T-helper 17 cell (primary cell): ENCODE measurements around the gene LY6G6D. TPM values are rescaled to one million over a fixed set of nuclear protein-coding genes. Genes with fewer than 3 reads are reported as not detected.

Experiments used
- ATAC-seq: fragments of 150-1000 bp; cut with Tn5 transposase; 2 replicates; pipeline ENCODE4 v1.10.0; 2021; ENCODE audit warnings: mild to moderate bottlenecking, moderate library complexity
- DNase-seq, 3 donors: peaks; one replicate each; pipeline versions ENCODE4 v3.0.0 to v3.0.0-alpha.2; 2020 to 2021
- H3K9me3 ChIP-seq: one replicate; pipeline ENCODE4 v1.7.0; 2013; ENCODE audit warnings: low read length, mild to moderate bottlenecking; ENCODE audit not compliant: control insufficient read depth, poor library complexity, severe bottlenecking
- H3K27ac Mint-ChIP-seq: one replicate; pipeline ENCODE4 v1.8.0; 2022; ENCODE audit warnings: mild to moderate bottlenecking, moderate library complexity, mixed read lengths
- H3K27me3 Mint-ChIP-seq: one replicate; pipeline ENCODE4 v1.8.0; 2022; ENCODE audit warnings: mixed read lengths
- H3K36me3 Mint-ChIP-seq: one replicate; pipeline ENCODE4 v1.8.0; 2022; ENCODE audit warnings: low read depth, mixed read lengths
- H3K4me1 Mint-ChIP-seq: one replicate; pipeline ENCODE4 v1.8.0; 2022; ENCODE audit warnings: mild to moderate bottlenecking, mixed read lengths
- H3K4me3 Mint-ChIP-seq: one replicate; pipeline ENCODE4 v1.8.0; 2022; ENCODE audit warnings: mild to moderate bottlenecking, moderate library complexity, mixed read lengths
- total RNA-seq, 4 donors: library from RNA in 2 of 4; stranded (reverse) in 2 of 4; gene quantifications; one replicate each; pipeline ENCODE4 v1.2.3 and lab custom pipeline; 2022 to 2026

The LY6G6D gene
- total RNA-seq, 2 donors from 2014 or later: not detected

- Mint-ChIP-seq H3K36me3 (peaks cover 5% of the 10 kb centered on the region), H3K27me3 (no peaks in the 10 kb centered on the region), H3K4me1 (peaks cover 41% of the 10 kb centered on the region), H3K4me3 (peak within 1 kb of the TSS; percentile 96), H3K27ac (peak within 1 kb of the TSS; percentile 79)
- ATAC-seq: peak; percentile 17
- no peak for DNase-seq
- no peaks in the 10 kb centered on the region for H3K9me3 ChIP-seq
Observed at GRCh38 chr6:31728767-31729514, 13.8 kb downstream of the LY6G6D start, which contains the start of gene DDAH2. TSS of gene DDAH2 (minus strand) at chr6:31729299. CDS start at chr6:31729161, 138 bp downstream.

DNA sequence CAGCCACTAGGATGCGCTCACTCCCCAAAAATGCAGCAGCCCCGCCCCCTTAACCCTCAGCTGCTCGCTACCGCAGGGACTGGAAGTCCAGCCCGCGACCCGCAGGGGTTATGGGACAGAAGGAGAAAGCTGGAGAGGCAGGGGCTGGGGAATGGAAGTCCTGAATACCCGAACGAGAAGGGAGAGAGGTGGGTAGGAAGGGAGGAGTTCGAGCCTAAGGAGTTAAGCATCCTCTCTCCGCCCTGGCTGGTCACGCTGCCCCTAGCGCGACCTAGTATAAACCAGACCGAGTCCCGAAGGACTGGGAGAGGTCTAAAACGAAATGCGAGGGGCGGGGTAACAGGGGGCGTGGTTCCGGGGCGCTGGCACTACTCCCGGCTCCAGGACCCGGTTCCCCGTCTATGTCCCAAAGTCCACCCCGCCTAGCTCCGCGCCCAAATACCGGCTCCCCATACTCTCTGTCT lies 14.4 kb downstream of the LY6G6D start:
- H3K27me3 Mint-ChIP-seq: no peaks in the 10 kb centered on the region
- H3K4me1 Mint-ChIP-seq: peaks cover 43% of the 10 kb centered on the region
- DNase-seq (peak; percentile 68 to 72 (median 68)), ATAC-seq (peak; percentile 79)
- H3K27ac Mint-ChIP-seq: peak overlapping the region; percentile 79
- H3K4me3 Mint-ChIP-seq: peak overlapping the region; percentile 96
- H3K36me3 Mint-ChIP-seq: peaks cover 5% of the 10 kb centered on the region
- no peaks in the 10 kb centered on the region for H3K9me3 ChIP-seq

GRCh38 chr6:31729979-31730630 lies 15.0 kb downstream of the LY6G6D start:
- Mint-ChIP-seq H3K4me3 (peak overlapping the region; percentile 96), H3K36me3 (peaks cover 5% of the 10 kb centered on the region), H3K27me3 (no peaks in the 10 kb centered on the region), H3K27ac (peak overlapping the region; percentile 79), H3K4me1 (peaks cover 47% of the 10 kb centered on the region)
- peak; percentile 49 to 67 (median 62) for DNase-seq
- no peaks in the 10 kb centered on the region for H3K9me3 ChIP-seq
- peak; percentile 65 for ATAC-seq

- H3K27ac Mint-ChIP-seq: peak overlapping the region; percentile 79
- no peaks in the 10 kb centered on the region for H3K9me3 ChIP-seq
- H3K27me3 Mint-ChIP-seq: no peaks in the 10 kb centered on the region
- no peak for ATAC-seq
- DNase-seq: no peak
- H3K36me3 Mint-ChIP-seq: peaks cover 9% of the 10 kb centered on the region
- H3K4me3 Mint-ChIP-seq: peak overlapping the region; percentile 96
- peaks cover 50% of the 10 kb centered on the region for H3K4me1 Mint-ChIP-seq
Observed at GRCh38 chr6:31730631-31731086, 15.5 kb downstream of the LY6G6D start.

GRCh38 chr6:31732029-31732428 lies 16.9 kb downstream of the LY6G6D start:
- no peaks in the 10 kb centered on the region for H3K9me3 ChIP-seq
- no peaks in the 10 kb centered on the region for H3K27me3 Mint-ChIP-seq
- H3K4me3 Mint-ChIP-seq: no peak overlapping the region
- peaks cover 47% of the 10 kb centered on the region for H3K4me1 Mint-ChIP-seq
- no peak for DNase-seq
- ATAC-seq: no peak
- peaks cover 11% of the 10 kb centered on the region for H3K36me3 Mint-ChIP-seq
- no peak overlapping the region for H3K27ac Mint-ChIP-seq

- no peaks in the 10 kb centered on the region for H3K9me3 ChIP-seq
- ATAC-seq (no peak), DNase-seq (no peak)
- H3K4me3 Mint-ChIP-seq: peak overlapping the region; percentile 99
- H3K27ac Mint-ChIP-seq: peak overlapping the region; percentile 96
- H3K4me1 Mint-ChIP-seq: peaks cover 55% of the 10 kb centered on the region
- H3K27me3 Mint-ChIP-seq: no peaks in the 10 kb centered on the region
- peaks cover 11% of the 10 kb centered on the region for H3K36me3 Mint-ChIP-seq
Observed at GRCh38 chr6:31733734-31734133, 18.6 kb downstream of the LY6G6D start.

DNA sequence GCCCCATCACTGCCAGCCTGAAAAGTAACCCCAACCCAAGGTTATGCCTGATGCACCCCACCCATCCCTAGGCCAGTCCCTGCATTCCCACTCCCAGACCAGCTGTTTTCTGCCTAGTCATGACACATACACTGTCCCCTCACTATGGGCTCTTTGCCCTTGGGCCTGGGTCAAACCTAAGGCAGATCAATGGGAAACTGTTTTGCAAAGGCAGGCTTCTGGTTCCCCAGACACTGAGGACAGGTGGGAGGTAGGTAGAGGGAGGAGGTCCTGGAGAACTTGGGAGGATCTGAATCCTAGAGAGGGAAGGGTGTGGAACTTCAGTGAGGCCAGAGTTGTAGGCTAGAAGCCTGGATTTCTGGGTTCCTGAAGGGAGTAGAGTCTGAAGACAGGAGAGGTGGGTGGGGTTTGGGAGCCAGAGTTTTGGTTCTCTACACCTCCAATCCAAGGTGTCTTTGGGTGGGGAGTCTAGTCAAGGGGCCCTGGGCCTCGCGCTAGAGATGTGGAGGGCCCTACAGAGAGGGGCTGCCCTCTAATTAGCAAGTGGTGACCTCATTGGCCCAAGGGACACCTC lies 19.2 kb downstream of the LY6G6D start:
- Mint-ChIP-seq H3K4me1 (peaks cover 57% of the 10 kb centered on the region), H3K27ac (peak overlapping the region; percentile 96), H3K4me3 (peak overlapping the region; percentile 99), H3K36me3 (peaks cover 11% of the 10 kb centered on the region), H3K27me3 (no peaks in the 10 kb centered on the region)
- no peaks in the 10 kb centered on the region for H3K9me3 ChIP-seq
- DNase-seq (peak in 1 of 3 donors; percentile 31), ATAC-seq (no peak)

DNA sequence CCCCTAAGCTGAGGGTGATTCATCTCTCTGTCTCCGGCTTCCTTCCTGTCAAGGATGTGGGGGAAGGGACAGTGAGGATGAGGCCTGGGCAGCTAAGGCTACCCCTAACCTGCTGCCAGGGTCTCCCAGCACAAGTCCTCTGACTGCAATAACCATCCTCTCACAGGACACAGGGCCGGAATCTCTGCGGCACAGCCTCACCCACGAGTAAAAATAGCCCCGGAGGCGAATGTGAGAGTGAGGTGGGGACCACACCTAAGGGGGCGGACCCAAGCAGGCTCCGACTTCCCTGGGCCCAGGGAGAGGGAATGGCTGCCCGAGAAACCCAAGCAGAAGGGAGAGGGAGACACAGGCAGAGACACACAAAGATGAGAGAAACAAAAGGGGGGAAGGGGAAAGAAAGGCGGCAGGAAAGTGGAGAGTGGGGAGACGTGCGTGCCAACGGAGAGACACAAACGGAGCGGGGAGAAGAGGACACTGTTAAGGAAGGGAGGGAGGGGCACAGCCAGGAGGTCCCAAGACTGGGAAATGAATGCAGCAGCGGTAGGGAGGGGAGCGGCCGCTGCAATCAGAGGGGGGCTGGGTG lies 19.8 kb downstream of the LY6G6D start:
- Mint-ChIP-seq H3K4me3 (peak overlapping the region; percentile 99), H3K4me1 (peaks cover 60% of the 10 kb centered on the region), H3K27me3 (no peaks in the 10 kb centered on the region), H3K27ac (peak overlapping the region; percentile 96), H3K36me3 (peaks cover 11% of the 10 kb centered on the region)
- no peaks in the 10 kb centered on the region for H3K9me3 ChIP-seq
- ATAC-seq (peak; percentile 19), DNase-seq (peak in 1 of 3 donors; percentile 47)

DNA sequence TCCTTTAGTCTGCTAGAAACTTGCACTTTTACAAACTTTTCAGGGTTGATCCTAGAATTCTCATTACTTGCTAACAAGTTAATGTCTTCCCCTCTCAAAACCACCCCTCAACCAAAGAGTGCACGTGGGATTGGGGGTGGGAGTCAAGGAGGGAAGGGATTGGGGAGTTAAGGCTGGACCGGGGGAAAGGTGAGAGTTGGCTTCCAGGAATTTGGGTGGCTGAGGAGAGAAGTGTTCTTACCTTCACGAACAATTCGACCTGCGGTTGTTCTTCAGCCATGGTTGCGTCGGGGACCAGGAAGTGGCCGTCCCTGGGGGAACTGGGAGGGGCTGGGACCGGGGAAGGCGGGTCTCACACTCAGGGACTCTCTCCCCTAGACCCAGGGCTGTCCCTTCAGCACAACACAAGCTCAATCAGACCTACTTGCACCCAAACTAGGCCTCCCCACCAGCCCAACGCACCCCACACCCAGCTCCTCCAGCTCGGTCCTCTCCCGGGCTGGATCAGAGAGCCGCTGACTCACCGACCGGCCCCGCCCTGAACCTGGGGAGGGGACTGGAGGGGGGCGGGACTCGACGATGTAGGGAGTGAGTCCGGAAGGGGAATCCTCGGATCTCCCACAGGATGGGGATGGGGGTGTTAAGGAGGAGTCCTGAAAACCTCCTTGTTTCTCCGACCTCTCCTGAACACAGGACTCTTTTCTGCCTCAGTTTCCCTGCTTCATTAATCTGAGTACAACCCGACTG lies 21.0 kb downstream of the LY6G6D start, which contains the start of gene CLIC1:
Gene CLIC1, minus strand, starts transcription at position 510 of the 747 bp plus-strand sequence. Its CDS starts 230 bp downstream, at position 280.
- peaks cover 8% of the 10 kb centered on the region for H3K36me3 Mint-ChIP-seq
- peak within 1 kb of the TSS; percentile 99 for H3K4me3 Mint-ChIP-seq
- peaks cover 62% of the 10 kb centered on the region for H3K4me1 Mint-ChIP-seq
- DNase-seq (peak in 2 of 3 donors; percentile 62 to 65), ATAC-seq (peak; percentile 16)
- no peaks in the 10 kb centered on the region for H3K27me3 Mint-ChIP-seq
- peak within 1 kb of the TSS; percentile 96 for H3K27ac Mint-ChIP-seq
- no peaks in the 10 kb centered on the region for H3K9me3 ChIP-seq

DNA sequence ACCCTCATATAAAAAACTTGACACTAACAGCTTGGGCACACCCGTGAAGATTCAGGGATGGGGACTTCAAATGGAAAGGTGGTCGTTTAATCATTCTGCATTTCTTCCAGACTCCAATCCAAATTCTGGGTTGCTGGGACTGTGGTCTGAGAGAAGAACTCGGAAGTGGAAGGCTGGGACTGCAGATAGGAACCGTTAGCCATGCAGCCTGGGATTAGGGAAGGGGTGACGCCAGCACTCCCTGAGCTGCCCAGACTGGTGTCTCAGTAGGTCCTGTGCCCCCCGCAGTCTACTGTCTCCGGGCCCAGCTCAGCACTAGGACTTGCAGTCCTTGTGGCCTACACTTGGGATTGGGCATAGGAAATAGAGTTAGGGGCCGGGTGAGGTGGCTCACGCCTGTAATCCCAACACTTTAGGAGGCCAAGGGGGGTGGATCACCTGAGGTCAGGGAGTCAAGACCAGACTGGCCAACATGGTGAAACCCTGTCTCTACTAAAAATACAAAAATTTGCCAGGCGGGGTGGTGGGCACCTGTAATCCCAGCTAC lies 21.7 kb downstream of the LY6G6D start:
- no peak for ATAC-seq
- Mint-ChIP-seq H3K4me3 (peak overlapping the region; percentile 99), H3K4me1 (peaks cover 62% of the 10 kb centered on the region), H3K27ac (peak overlapping the region; percentile 96), H3K36me3 (peaks cover 8% of the 10 kb centered on the region), H3K27me3 (no peaks in the 10 kb centered on the region)
- DNase-seq: no peak
- H3K9me3 ChIP-seq: no peaks in the 10 kb centered on the region

DNA sequence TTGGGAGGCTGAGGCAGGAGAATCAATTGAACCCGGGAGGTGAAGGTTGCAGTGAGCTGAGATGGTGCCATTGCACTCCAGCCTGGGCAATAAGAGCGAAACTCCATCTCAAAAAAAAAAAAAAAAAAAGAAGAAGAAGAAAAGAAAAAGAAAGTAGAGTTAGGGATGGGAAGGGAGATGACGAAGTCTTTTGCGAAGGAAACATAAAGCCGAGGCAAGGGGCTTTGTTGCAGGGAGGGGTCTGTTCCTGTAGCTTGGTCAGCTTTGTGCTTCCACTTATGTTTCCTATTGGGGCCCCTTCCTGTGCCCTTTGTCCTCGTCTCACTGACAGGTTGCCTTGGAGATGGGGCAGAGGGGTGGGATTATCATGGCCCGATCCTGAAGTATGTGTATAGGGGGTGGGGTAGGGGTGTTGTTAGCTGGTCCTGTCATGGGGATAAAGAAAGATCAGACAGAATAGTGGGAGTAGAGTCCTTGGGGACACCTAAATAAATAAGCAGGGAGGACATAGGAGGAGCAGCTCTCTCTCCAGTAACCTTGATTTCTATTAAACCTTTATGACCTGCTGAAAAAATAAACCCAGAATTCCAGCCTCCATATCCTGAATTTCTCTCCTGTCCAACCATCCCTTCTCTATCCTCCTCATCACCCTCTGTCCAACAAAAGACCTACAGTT lies 22.3 kb downstream of the LY6G6D start:
- peak overlapping the region; percentile 99 for H3K4me3 Mint-ChIP-seq
- peak overlapping the region; percentile 96 for H3K27ac Mint-ChIP-seq
- no peak for DNase-seq
- H3K36me3 Mint-ChIP-seq: peaks cover 8% of the 10 kb centered on the region
- H3K9me3 ChIP-seq: no peaks in the 10 kb centered on the region
- H3K4me1 Mint-ChIP-seq: peaks cover 62% of the 10 kb centered on the region
- ATAC-seq: no peak
- no peaks in the 10 kb centered on the region for H3K27me3 Mint-ChIP-seq
